Activated CD8-positive, alpha-beta memory T cell treated with anti-CD3 and anti-CD28 coated beads, Interleukin-2, amount 10 ng/mL, durations not matched to agents 7 days and 5 days (primary cell): Measurements from ENCODE around the gene PRDM16. TPM values are rescaled to one million over a fixed set of nuclear protein-coding genes. Genes with fewer than 3 reads are reported as not detected.

Source experiments
- ATAC-seq: fragments of 150-1000 bp; cut with Tn5 transposase; one replicate; pipeline ENCODE4 v1.10.0; 2021; ENCODE audit warnings: moderate library complexity
- CTCF ChIA-PET: fragments of 350-600 bp; sonication (Branson Sonifier 250); formaldehyde crosslinking; loops from one replicate; lab custom pipeline; 2021; ENCODE audit warnings: antibody characterized with exemption; lab: Charles Lee
- DNase-seq: peaks from one replicate; pipeline ENCODE4 v3.0.0-alpha.2; 2020
- H3K27ac Mint-ChIP-seq: one replicate; pipeline ENCODE4 v1.8.0; 2021; ENCODE audit warnings: mild to moderate bottlenecking, mixed read lengths
- H3K27me3 Mint-ChIP-seq: one replicate; pipeline ENCODE4 v1.8.0; 2021; ENCODE audit warnings: mixed read lengths
- H3K36me3 Mint-ChIP-seq: one replicate; pipeline ENCODE4 v1.8.0; 2021; ENCODE audit warnings: mild to moderate bottlenecking, mixed read lengths
- H3K4me1 Mint-ChIP-seq: one replicate; pipeline ENCODE4 v1.8.0; 2021; ENCODE audit warnings: mixed read lengths
- H3K4me3 Mint-ChIP-seq: one replicate; pipeline ENCODE4 v1.8.0; 2021; ENCODE audit warnings: mild to moderate bottlenecking, moderate library complexity, mixed read lengths
- H3K9me3 Mint-ChIP-seq: one replicate; pipeline ENCODE4 v1.8.0; 2022; ENCODE audit warnings: low read depth, mixed read lengths
- total RNA-seq, 2 experiments: library from RNA; stranded (reverse); gene quantifications; one replicate each; pipeline ENCODE4 v1.2.3, GENCODE V29; 2021

The PRDM16 gene
- total RNA-seq, 2 experiments from 2014 or later = not detected

DNA sequence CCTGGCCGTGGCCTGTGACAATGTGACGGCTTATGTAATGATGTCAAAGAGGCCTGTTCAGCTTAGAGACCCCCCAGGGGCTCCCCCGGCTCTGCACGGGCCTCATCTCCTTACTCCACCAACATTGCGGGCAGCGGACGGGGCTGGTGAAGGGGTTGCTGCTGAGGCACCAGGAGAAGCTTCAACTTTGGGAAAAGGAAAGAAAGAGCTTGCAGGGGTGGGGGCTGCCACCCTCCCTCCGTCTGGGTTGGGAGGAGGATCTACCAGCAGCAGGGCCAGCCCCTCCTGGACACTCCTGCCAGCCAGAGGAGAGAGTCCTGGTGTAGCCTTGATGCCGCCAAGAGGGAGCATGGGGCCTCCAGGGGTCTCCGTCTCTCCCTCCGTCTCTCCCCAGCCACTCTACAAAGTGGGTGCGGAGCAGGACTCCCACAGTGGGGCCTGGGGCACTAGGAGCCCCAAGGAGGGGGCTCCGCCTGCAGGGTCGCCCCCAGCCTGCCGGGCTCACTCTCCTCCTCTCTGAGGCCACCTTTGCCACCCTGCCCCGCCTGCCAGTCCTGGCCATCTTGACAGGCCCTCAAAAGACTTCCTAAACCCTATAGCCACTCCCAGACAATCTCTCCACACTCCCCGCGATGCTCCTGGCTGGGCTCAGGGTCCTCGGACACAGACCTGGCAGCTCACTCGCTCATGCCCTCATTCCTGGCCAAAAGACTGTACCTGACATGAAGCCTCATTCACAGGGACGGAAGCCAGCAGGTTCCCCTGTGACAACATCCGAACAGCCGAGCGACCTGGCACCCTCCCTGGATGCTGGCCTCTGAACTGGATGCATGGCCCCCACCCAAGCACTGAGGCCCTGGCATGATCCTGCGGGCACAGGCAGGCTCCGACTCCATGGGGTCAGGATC is 255.0 kb downstream of the PRDM16 start:
- ATAC-seq = no peak
- no peak for DNase-seq
- CTCF ChIA-PET = no interaction called here
- H3K4me1 Mint-ChIP-seq = peaks cover 3% of the 10 kb centered on the region
- H3K27me3 Mint-ChIP-seq = no peaks in the 10 kb centered on the region
- H3K4me3 Mint-ChIP-seq = no peak overlapping the region
- H3K9me3 Mint-ChIP-seq = no peaks in the 10 kb centered on the region
- no peaks in the 10 kb centered on the region for H3K36me3 Mint-ChIP-seq
- H3K27ac Mint-ChIP-seq = no peak overlapping the region

DNA sequence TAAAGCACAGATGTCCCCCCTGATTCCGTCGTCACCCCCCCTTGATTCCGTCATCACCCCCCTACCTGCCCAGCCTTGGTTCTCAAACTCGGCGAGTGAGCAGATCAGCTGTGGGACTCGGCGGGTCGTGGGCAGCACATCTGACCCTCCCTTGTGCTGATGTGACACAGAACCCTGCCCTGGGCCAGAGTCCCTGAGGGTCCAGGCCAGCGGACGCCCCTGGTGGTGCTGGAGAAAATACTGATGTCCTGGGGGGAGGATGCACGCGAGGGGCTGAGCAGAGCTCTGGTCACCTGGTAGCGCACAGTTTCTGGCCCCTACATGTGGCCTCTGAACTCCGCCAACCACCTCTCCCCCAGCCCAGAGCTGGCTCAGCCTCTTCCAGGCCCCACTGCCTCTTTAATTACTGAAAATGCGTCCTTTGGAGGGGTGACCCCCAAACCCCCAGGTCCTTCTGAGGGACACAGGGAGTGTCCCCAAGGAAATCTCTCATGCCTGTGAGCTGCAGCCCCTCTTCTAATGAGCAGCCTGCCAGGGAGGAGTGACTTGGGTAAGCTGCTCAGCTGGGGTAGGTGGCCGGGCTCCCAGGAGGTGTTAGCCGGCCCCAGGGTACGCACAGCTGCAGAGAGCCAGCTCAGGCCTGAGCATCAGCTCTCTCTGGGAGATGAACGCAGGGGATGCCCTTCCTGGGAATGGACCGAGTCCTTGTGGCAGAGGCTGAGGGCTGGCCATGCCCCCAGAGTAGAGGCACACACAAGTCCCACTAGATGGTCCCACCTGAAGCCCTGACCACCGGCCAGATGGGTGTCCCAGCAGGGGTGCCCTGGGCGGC is 255.9 kb downstream of the PRDM16 start:
- H3K9me3 Mint-ChIP-seq = no peaks in the 10 kb centered on the region
- ATAC-seq = no peak
- H3K4me1 Mint-ChIP-seq = peaks cover 3% of the 10 kb centered on the region

DNA sequence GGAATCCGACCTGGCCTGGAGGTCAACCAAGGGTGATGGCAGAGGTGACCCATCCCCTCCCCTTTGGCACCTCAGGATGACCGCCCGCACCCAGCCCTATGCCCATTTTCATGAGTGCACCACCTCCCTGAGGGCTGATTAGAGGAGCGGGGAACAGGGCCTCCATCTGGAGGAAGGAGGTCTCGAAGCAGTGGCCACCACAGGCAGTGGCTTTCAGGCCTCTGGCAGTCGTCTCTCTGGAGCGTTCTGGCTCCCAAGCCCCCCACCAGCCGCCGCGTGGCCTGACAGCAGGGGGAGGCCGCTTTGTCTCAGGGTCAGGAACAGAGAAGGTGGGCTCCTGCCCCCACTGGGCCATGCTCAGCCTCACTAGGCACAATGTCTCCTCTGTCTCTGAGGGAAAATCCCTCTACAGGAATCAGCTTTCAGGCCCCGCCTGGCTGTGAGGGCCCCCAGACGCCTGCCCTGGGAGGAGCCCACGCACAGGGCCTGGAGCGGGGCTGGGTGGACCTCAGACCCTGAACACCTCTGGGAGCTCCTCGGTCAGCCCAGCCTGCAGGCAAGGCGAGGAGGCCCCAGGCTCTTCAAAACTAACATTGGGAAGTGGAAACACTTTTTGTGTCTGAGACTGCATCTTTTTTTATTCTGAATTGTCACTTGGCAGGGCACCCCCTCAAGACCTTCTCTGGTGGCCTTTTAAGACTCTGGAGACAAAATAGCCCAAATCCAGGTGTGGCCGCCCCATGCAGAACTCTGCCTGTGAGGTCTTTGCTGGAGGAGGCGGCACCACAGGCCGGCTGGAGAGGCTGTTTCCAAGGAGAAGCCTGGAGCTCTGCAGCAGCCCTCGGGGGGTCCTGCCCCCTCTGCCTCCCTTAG is 257.7 kb downstream of the PRDM16 start:
- Mint-ChIP-seq H3K36me3 (no peaks in the 10 kb centered on the region), H3K27me3 (no peaks in the 10 kb centered on the region), H3K27ac (no peak overlapping the region), H3K9me3 (no peaks in the 10 kb centered on the region), H3K4me1 (no peaks in the 10 kb centered on the region), H3K4me3 (no peak overlapping the region)
- CTCF ChIA-PET = no interaction called here
- ATAC-seq (no peak), DNase-seq (no peak)

More for the DNA sequence above, 255.9 kb downstream of the PRDM16 start:
- Mint-ChIP-seq H3K4me3 (no peak overlapping the region), H3K36me3 (no peaks in the 10 kb centered on the region), H3K27ac (no peak overlapping the region), H3K27me3 (no peaks in the 10 kb centered on the region)
- DNase-seq = no peak
- CTCF ChIA-PET = no interaction called here

DNA sequence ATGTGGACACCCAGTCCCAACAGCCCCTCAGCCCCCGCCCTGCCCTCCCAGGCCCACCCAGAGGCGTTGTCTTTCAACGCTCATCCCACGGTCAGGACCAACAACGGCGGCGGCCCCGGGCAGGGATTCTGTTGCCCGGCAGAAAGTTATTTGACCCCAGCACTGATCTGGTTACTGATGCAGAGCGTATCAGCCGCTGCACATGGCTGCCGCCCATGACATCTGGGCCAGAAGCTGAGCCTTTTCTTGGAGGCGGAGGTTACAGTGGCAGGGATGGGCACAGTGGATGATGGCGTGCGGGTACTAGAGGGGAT is 258.3 kb downstream of the PRDM16 start:
- Mint-ChIP-seq H3K4me1 (no peaks in the 10 kb centered on the region), H3K4me3 (no peak overlapping the region), H3K27ac (no peak overlapping the region), H3K27me3 (no peaks in the 10 kb centered on the region), H3K36me3 (no peaks in the 10 kb centered on the region), H3K9me3 (no peaks in the 10 kb centered on the region)
- no peak for DNase-seq
- CTCF ChIA-PET = no interaction called here
- ATAC-seq = no peak

DNA sequence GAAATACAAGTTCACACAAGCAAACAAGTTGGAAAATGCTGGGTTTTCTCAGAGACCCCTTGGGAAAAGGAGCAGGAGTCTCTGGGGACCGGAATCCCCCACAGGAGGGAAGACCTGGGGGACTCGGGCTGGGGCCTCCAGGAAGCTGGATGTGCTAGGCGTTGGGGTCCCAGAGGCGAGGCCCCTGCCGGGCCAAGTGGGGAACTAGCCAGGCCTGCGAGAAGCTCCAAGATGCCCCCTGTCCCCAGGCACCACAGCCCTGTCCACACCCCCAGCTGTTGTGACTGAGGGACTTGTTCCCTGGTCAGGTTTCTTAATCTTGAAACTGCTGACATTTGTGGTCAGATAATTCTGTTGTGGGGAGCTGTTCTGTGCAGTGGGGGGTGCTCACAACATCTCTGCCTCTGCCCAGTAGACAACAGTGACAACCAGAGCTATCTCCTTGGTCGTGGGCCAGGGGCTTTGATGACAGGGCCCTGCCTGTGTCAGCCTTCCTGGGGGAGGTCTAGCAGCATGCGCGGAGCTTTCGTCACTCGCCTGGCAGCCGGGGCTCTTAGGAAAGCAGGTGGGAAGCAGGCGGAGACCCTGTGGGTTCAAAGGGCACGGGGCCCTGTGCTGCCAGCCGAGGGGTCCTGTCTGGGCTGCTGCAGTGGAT is 259.1 kb downstream of the PRDM16 start:
- ATAC-seq = no peak
- no peak overlapping the region for H3K27ac Mint-ChIP-seq
- CTCF ChIA-PET = no interaction called here
- H3K9me3 Mint-ChIP-seq = no peaks in the 10 kb centered on the region
- no peak for DNase-seq
- no peaks in the 10 kb centered on the region for H3K36me3 Mint-ChIP-seq
- no peaks in the 10 kb centered on the region for H3K27me3 Mint-ChIP-seq
- no peak overlapping the region for H3K4me3 Mint-ChIP-seq
- H3K4me1 Mint-ChIP-seq = no peaks in the 10 kb centered on the region

DNA sequence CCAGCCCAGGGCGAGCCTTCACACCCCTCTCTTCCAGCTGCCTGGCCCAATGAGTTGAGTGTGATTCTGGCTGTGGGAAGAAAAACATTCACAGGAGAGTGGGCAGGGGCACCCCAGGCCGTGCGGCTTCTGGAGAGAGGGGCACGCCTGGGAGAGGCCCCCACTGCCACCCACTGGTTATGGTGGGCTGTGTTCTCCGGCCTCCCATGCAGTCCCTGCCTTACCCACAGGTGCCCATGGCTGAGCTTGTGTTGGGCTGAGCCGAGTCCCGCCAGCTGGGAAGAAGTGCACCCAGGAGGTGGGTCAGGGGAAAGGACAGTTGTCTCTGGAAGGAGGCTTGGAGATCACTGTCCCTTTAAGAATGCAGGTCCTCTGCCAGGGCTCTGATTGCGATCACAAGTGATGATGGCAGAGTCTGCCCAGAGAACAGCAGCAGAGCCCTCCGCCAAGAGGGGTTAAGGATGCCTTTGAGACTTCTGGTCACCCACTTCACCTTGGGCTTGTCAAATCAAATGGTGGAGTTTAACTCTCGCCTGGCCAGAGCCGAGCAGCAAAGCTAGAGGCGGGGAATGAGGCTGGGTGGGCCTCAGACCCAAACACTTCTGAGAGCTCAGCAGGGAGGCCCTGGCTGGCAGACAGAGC is 260.8 kb downstream of the PRDM16 start:
- Mint-ChIP-seq H3K4me3 (no peak overlapping the region), H3K27me3 (no peaks in the 10 kb centered on the region), H3K9me3 (no peaks in the 10 kb centered on the region), H3K4me1 (no peaks in the 10 kb centered on the region), H3K27ac (no peak overlapping the region), H3K36me3 (no peaks in the 10 kb centered on the region)
- DNase-seq (no peak), ATAC-seq (no peak)
- CTCF ChIA-PET = no interaction called here

DNA sequence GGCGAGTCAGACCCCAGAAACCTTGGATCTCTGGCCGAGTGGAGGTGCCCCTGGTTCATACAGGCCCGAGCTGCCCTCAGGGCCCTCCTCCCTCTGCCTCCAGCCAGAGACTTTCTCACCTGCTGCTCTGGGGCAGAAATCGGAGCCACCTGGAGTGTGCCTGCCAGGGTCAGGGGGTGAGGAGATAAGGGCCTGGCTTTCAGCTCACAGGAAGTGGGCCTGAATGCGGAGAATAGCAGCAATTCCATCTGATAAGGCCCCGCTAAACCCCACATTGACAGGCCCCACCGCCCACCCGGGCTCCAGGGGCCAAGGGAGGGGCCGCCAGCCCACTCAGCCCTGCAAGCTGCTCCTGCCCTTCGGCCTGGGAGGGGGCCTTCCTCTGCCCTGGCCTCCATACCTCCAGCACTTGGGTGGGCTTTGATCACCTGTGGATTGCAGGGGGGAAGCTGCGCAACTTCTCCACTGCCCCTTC is 261.8 kb downstream of the PRDM16 start:
- CTCF ChIA-PET = no interaction called here
- Mint-ChIP-seq H3K9me3 (no peaks in the 10 kb centered on the region), H3K4me3 (no peak overlapping the region), H3K36me3 (no peaks in the 10 kb centered on the region), H3K4me1 (no peaks in the 10 kb centered on the region), H3K27me3 (no peaks in the 10 kb centered on the region), H3K27ac (no peak overlapping the region)
- ATAC-seq = no peak
- DNase-seq = no peak

DNA sequence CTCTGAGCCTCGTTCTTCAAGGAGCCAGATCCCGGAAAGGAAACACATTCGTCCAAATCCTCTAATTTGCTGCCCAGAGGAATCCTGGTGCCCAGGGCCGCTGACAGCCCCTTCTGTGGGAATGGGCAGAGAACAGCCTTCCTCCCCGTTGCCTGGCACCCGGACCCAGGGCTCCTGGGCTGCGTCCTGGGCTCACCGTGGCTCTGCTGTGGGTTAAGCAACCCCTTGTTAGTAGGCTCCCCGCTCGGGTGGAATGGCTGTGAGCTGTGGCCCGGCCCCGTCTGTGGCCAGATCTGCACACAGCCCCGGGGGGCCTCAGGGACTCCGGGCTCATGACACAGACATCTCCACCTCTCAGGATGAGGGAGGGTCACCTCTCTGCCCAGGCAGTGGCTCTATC is 262.6 kb downstream of the PRDM16 start:
- no peaks in the 10 kb centered on the region for H3K27me3 Mint-ChIP-seq
- H3K4me3 Mint-ChIP-seq = no peak overlapping the region
- no peak for DNase-seq
- no peaks in the 10 kb centered on the region for H3K36me3 Mint-ChIP-seq
- no peaks in the 10 kb centered on the region for H3K9me3 Mint-ChIP-seq
- CTCF ChIA-PET = no interaction called here
- H3K27ac Mint-ChIP-seq = no peak overlapping the region
- H3K4me1 Mint-ChIP-seq = no peaks in the 10 kb centered on the region
- no peak for ATAC-seq

DNA sequence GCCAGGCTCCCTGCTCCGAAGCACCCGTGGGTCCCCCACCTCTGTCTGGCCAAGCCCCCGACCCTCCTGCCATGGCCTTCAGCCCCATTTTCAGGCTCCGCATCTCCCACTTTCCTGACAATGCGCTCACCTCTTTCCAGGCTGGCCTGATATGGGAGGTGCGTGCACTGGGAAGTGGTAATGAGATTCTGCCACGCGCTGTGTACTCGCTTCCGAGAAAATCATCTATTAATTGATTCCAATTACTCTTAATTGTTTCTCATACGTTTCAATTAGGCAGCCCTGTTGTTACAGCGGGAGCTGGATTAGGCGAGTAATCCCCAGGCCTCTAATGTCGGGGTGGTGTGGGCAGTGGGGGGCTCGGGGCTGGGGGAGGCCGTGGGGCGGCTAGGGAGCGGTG is 263.0 kb downstream of the PRDM16 start:
- Mint-ChIP-seq H3K4me1 (no peaks in the 10 kb centered on the region), H3K27me3 (no peaks in the 10 kb centered on the region), H3K9me3 (no peaks in the 10 kb centered on the region), H3K4me3 (no peak overlapping the region), H3K36me3 (no peaks in the 10 kb centered on the region), H3K27ac (no peak overlapping the region)
- ATAC-seq (no peak), DNase-seq (no peak)
- CTCF ChIA-PET = no interaction called here

DNA sequence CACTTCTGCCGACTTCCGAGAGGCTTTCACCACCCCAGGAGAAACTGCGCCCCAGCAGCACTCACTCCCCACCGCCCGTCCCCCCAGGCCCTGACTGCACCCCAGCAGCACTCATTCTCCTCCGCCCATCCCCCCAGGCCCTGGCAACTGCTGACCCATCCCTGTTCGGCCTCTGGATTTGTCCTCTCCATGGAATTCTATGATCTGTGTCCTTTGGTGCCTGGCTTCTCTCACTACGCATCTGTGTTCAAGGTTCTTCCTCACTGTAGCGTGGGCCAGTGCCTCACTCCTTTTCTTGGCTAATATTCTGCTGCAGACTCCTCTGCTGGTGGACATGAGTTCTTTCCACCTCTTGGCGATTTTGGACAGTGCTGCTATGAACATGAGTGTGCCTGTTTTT is 263.7 kb downstream of the PRDM16 start:
- CTCF ChIA-PET = no interaction called here
- no peaks in the 10 kb centered on the region for H3K36me3 Mint-ChIP-seq
- H3K4me3 Mint-ChIP-seq = no peak overlapping the region
- DNase-seq = no peak
- H3K27ac Mint-ChIP-seq = no peak overlapping the region
- no peak for ATAC-seq
- H3K4me1 Mint-ChIP-seq = no peaks in the 10 kb centered on the region
- H3K27me3 Mint-ChIP-seq = no peaks in the 10 kb centered on the region
- H3K9me3 Mint-ChIP-seq = peaks cover 2% of the 10 kb centered on the region

DNA sequence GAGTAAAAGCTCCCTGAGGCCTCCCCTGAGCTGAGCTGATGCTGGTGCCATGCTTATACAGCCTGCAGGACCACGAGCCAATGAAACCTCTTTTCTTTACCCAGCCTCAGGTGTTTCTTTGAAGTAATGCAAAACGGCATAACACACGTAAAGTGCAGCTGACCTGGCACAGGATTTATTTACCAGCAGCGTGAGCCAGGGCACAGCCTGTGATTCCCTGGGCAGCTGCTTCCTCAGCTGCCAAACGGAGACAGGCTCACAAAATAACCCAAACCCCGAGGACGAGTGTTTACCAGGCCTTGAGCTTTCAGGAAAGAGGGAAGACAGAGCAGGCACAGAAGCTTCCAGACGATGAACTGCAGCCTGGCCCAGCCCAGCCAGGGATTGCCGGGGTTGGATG is 264.9 kb downstream of the PRDM16 start:
- Mint-ChIP-seq H3K27me3 (no peaks in the 10 kb centered on the region), H3K27ac (no peak overlapping the region), H3K4me1 (no peaks in the 10 kb centered on the region), H3K36me3 (no peaks in the 10 kb centered on the region), H3K9me3 (peaks cover 3% of the 10 kb centered on the region), H3K4me3 (no peak overlapping the region)
- DNase-seq (no peak), ATAC-seq (no peak)
- CTCF ChIA-PET = no interaction called here

DNA sequence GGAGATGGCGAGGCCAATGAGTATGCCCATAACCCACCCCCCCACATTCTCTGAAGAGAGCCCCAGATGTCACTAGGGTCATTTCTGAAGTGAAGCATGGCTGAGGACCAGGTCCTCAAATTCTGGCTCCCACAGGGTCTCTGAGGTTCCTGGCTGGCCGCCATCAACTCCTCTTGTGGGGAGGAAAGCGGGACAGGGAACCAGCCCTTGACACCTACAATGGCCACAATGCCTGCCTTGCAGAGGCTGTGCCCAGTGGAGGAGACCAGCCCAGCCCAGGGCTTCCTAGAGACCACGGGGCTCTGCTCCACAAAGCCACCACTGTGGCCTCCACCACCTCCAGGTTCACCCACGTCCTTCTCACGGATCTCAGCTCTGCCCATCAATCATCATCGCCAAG is 265.4 kb downstream of the PRDM16 start:
- Mint-ChIP-seq H3K4me3 (no peak overlapping the region), H3K4me1 (no peaks in the 10 kb centered on the region), H3K36me3 (no peaks in the 10 kb centered on the region), H3K27ac (no peak overlapping the region), H3K9me3 (peaks cover 3% of the 10 kb centered on the region), H3K27me3 (no peaks in the 10 kb centered on the region)
- CTCF ChIA-PET = no interaction called here
- ATAC-seq (no peak), DNase-seq (no peak)
